ENCODE data around the gene RBSN.

Gene RBSN

GRCh38 chr3:15032650-15033049, 66.3 kb downstream of the RBSN start:
- Histone ChIP-seq H3K9ac (ENCODE audit: low read length) (no peak overlapping the region), H3K79me2 (ENCODE audit: insufficient read depth, low read length) (no peaks in the 10 kb centered on the region), H3K4me3 (ENCODE audit: insufficient read depth, low read length, poor library complexity, severe bottlenecking) (no peak overlapping the region), H3F3A (ENCODE audit: insufficient read depth) (no peaks in the 10 kb centered on the region), H3K27ac (ENCODE audit: low read depth, low read length) (no peak overlapping the region), H2AFZ (ENCODE audit: low read depth, low read length, severe bottlenecking) (no peak overlapping the region), H3K9me2 (replicated peaks; ENCODE audit: insufficient read depth, low read length) (no peaks in the 10 kb centered on the region), H3K27me3 (ENCODE audit: low read length) (no peaks in the 10 kb centered on the region), H3K9me3 (ENCODE audit: insufficient read depth, low read length) (no peaks in the 10 kb centered on the region), H4K20me1 (ENCODE audit: low read depth, low read length) (no peaks in the 10 kb centered on the region), H3K4me2 (ENCODE audit: low read depth, low read length, poor library complexity, severe bottlenecking) (no peak overlapping the region), H3K36me3 (ENCODE audit: low read length) (peaks cover 3% of the 10 kb centered on the region; the same call in 1 of the 2 replicates)
- TF ChIP-seq EZH2phosphoT487 (conservative IDR thresholded peaks at IDR 0.05; ENCODE audit: low read length) (no peak), CTCF (IDR thresholded peaks at IDR 0.05; ENCODE audit: insufficient read depth, low read length, poor library complexity, severe bottlenecking) (no peak)

GRCh38 chr3:15029625-15030024, 69.3 kb downstream of the RBSN start:
- Histone ChIP-seq H3K36me3 (ENCODE audit: low read length) (peaks cover 6% of the 10 kb centered on the region; the same call in 1 of the 2 replicates), H3K9me2 (replicated peaks; ENCODE audit: insufficient read depth, low read length) (no peaks in the 10 kb centered on the region), H3K4me3 (ENCODE audit: insufficient read depth, low read length, poor library complexity, severe bottlenecking) (no peak overlapping the region), H3K27me3 (ENCODE audit: low read length) (no peaks in the 10 kb centered on the region), H3K9me3 (ENCODE audit: insufficient read depth, low read length) (no peaks in the 10 kb centered on the region), H4K20me1 (ENCODE audit: low read depth, low read length) (no peaks in the 10 kb centered on the region), H3K27ac (ENCODE audit: low read depth, low read length) (no peak overlapping the region), H3F3A (ENCODE audit: insufficient read depth) (no peaks in the 10 kb centered on the region), H2AFZ (ENCODE audit: low read depth, low read length, severe bottlenecking) (no peak overlapping the region), H3K79me2 (ENCODE audit: insufficient read depth, low read length) (no peaks in the 10 kb centered on the region), H3K4me2 (ENCODE audit: low read depth, low read length, poor library complexity, severe bottlenecking) (no peak overlapping the region), H3K9ac (ENCODE audit: low read length) (no peak overlapping the region)
- TF ChIP-seq EZH2phosphoT487 (conservative IDR thresholded peaks at IDR 0.05; ENCODE audit: low read length) (no peak), CTCF (IDR thresholded peaks at IDR 0.05; ENCODE audit: insufficient read depth, low read length, poor library complexity, severe bottlenecking) (no peak)

- Histone ChIP-seq H3K27me3 (ENCODE audit: low read length) (no peaks in the 10 kb centered on the region), H2AFZ (ENCODE audit: low read depth, low read length, severe bottlenecking) (no peak overlapping the region), H3K79me2 (ENCODE audit: insufficient read depth, low read length) (no peaks in the 10 kb centered on the region), H3K9ac (ENCODE audit: low read length) (no peak overlapping the region), H4K20me1 (ENCODE audit: low read depth, low read length) (no peaks in the 10 kb centered on the region), H3K27ac (ENCODE audit: low read depth, low read length) (no peak overlapping the region), H3F3A (ENCODE audit: insufficient read depth) (no peaks in the 10 kb centered on the region), H3K4me3 (ENCODE audit: insufficient read depth, low read length, poor library complexity, severe bottlenecking) (no peak overlapping the region), H3K9me3 (ENCODE audit: insufficient read depth, low read length) (no peaks in the 10 kb centered on the region), H3K9me2 (replicated peaks; ENCODE audit: insufficient read depth, low read length) (no peaks in the 10 kb centered on the region), H3K4me2 (ENCODE audit: low read depth, low read length, poor library complexity, severe bottlenecking) (no peak overlapping the region), H3K36me3 (ENCODE audit: low read length) (peaks cover 5% of the 10 kb centered on the region; the same call in 1 of the 2 replicates)
- no peak for TF ChIP-seq CTCF (IDR thresholded peaks at IDR 0.05; ENCODE audit: insufficient read depth, low read length, poor library complexity, severe bottlenecking)
- TF ChIP-seq EZH2phosphoT487 (conservative IDR thresholded peaks at IDR 0.05; ENCODE audit: low read length), result no peak
Observed at GRCh38 chr3:15023719-15024118, 75.2 kb downstream of the RBSN start.

All from SU-DHL-6 (cell line).